Naive thymus-derived CD8-positive, alpha-beta T cell (primary cell): ENCODE measurements around the gene STOML1. TPM values are rescaled to one million over a fixed set of nuclear protein-coding genes. Genes with fewer than 3 reads are reported as not detected.

ENCODE experiments used
- ATAC-seq, 2 donors: fragments of 150-1000 bp; cut with Tn5 transposase in 1 of 2; sonication (Bioruptor Pico), chemical (Tn5 transposase) in 1 of 2; 1 replicate in 1 of 2; 2 replicates in 1 of 2; pipeline ENCODE4 v1.10.0; 2021; ENCODE audit warnings: mild to moderate bottlenecking in 2 of 2, moderate library complexity in 2 of 2
- POLR2A ChIA-PET: fragments of 350-600 bp; sonication (Branson Sonifier 250); formaldehyde crosslinking; loops from one replicate; lab custom pipeline; 2021; ENCODE audit warnings: antibody characterized with exemption; lab: Charles Lee
- DNase-seq, 10 donors: peaks; one replicate each; pipeline versions ENCODE4 v3.0.0 to v3.0.0-alpha.2; 2020 to 2022
- H3K27ac Mint-ChIP-seq, 10 donors: one replicate each; pipeline ENCODE4 v1.8.0; 2020 to 2022; ENCODE audit warnings: mild to moderate bottlenecking in 10 of 10, mixed read lengths in 10 of 10, moderate library complexity in 4 of 10, inconsistent platforms in 1 of 10
- H3K27me3 Mint-ChIP-seq, 5 donors: one replicate each; pipeline ENCODE4 v1.8.0; 2021 to 2022; ENCODE audit warnings: mixed read lengths in 5 of 5
- H3K36me3 Mint-ChIP-seq, 3 donors: one replicate each; pipeline ENCODE4 v1.8.0; 2020 to 2022; ENCODE audit warnings: mixed read lengths in 3 of 3, mild to moderate bottlenecking in 2 of 3, inconsistent platforms in 1 of 3
- H3K4me1 Mint-ChIP-seq, 4 donors: one replicate each; pipeline ENCODE4 v1.8.0; 2021 to 2022; ENCODE audit warnings: mixed read lengths in 4 of 4
- H3K4me3 Mint-ChIP-seq, 10 donors: one replicate each; pipeline ENCODE4 v1.8.0; 2020 to 2022; ENCODE audit warnings: mild to moderate bottlenecking in 10 of 10, mixed read lengths in 10 of 10, moderate library complexity in 6 of 10, inconsistent platforms in 1 of 10
- H3K9me3 Mint-ChIP-seq, 9 donors: one replicate each; pipeline ENCODE4 v1.8.0; 2020 to 2022; ENCODE audit warnings: mixed read lengths in 9 of 9, mild to moderate bottlenecking in 3 of 9, inconsistent platforms in 1 of 9, moderate library complexity in 1 of 9
- polyA plus RNA-seq, 3 donors: library from polyadenylated mRNA; unstranded; fragments of 300-500 nt; fragmentation: Illumina TruSeq; gene quantifications; one replicate each; pipeline ENCODE4 v1.2.3, GENCODE V29; 2021
- total RNA-seq, 8 experiments: library from RNA in 2 of 8; stranded (reverse) in 2 of 8; gene quantifications; one replicate each; pipeline ENCODE4 v1.2.3 and lab custom pipeline; 2021 to 2026

Gene STOML1
- total and polyA plus RNA-seq, 5 experiments from 2014 or later, result 9.6 to 15.6 (median 10.8) TPM

GRCh38 chr15:73930371-73930770 is 61.7 kb downstream of the STOML1 start:
- Mint-ChIP-seq H3K36me3 (no peaks in the 10 kb centered on the region), H3K9me3 (no peaks in the 10 kb centered on the region), H3K4me1 (peaks cover 12 to 25% (median 20%) of the 10 kb centered on the region in 4 donors), H3K4me3 (no peak overlapping the region), H3K27me3 (peaks cover 0 to 5% (median 2%) of the 10 kb centered on the region in 5 donors), H3K27ac (peak overlapping the region in 1 of 10 donors; percentile 52)
- ATAC-seq (no peak), DNase-seq (no peak)
- POLR2A ChIA-PET, result no interaction called here

- Mint-ChIP-seq H3K36me3 (no peaks in the 10 kb centered on the region), H3K4me1 (peaks cover 17 to 38% (median 32%) of the 10 kb centered on the region in 4 donors), H3K4me3 (peak overlapping the region in 9 of 10 donors; percentile 27 to 73 (median 58)), H3K27ac (peak overlapping the region in 3 of 10 donors; percentile 27 to 69 (median 37)), H3K27me3 (peaks cover 0 to 2% (median 0%) of the 10 kb centered on the region in 5 donors), H3K9me3 (no peaks in the 10 kb centered on the region)
- POLR2A ChIA-PET, result no interaction called here
- DNase-seq, result no peak
- ATAC-seq, result no peak
These were observed 63.0 kb downstream of the STOML1 start for GRCh38 chr15:73928971-73929627.

Other genes starting within 250 kb of the STOML1 start
- gene INSYN1, start 238.9 kb downstream of the STOML1 start, total RNA-seq, result not detected
- not detected for gene INSYN1, start 238.9 kb downstream of the STOML1 start, polyA plus RNA-seq
- not detected for gene TBC1D21, start 118.7 kb downstream of the STOML1 start, total RNA-seq
- gene TBC1D21, start 118.7 kb downstream of the STOML1 start, polyA plus RNA-seq, result not detected
- gene LOXL1, start 65.8 kb downstream of the STOML1 start, total RNA-seq, result 1 to 10 TPM in 1 of 2 experiments, under 1 TPM in 1; 0.80 to 1.9 TPM
- 1 to 10 TPM; 1.2 to 2.0 (median 1.3) TPM for gene LOXL1, start 65.8 kb downstream of the STOML1 start, polyA plus RNA-seq
- gene PML, start 2.4 kb upstream of the STOML1 start, total RNA-seq, result 10 to 100 TPM; 53.1 to 57.9 TPM
- 10 to 100 TPM; 12.2 to 26.9 (median 19.7) TPM for gene PML, start 2.4 kb upstream of the STOML1 start, polyA plus RNA-seq
- under 1 TPM; 0.16 to 0.39 TPM for gene GOLGA6A, start 90.3 kb upstream of the STOML1 start, total RNA-seq
- under 1 TPM in 1 of 3 donors, not detected in 2; 0.05 TPM for gene GOLGA6A, start 90.3 kb upstream of the STOML1 start, polyA plus RNA-seq
- not detected for gene ISLR2, start 138.3 kb upstream of the STOML1 start, total RNA-seq
- not detected for gene ISLR2, start 138.3 kb upstream of the STOML1 start, polyA plus RNA-seq
- not detected for gene ISLR, start 181.4 kb upstream of the STOML1 start, total RNA-seq
- gene ISLR, start 181.4 kb upstream of the STOML1 start, polyA plus RNA-seq, result not detected
- gene STRA6, start 210.5 kb upstream of the STOML1 start, total RNA-seq, result not detected
- not detected for gene STRA6, start 210.5 kb upstream of the STOML1 start, polyA plus RNA-seq
- not detected for gene CCDC33, start 244.0 kb upstream of the STOML1 start, total RNA-seq
- gene CCDC33, start 244.0 kb upstream of the STOML1 start, polyA plus RNA-seq, result not detected